Neural progenitor cell (in vitro differentiated cells): ENCODE measurements around the gene HMCN1. TPM values are rescaled to one million over a fixed set of nuclear protein-coding genes. Genes with fewer than 3 reads are reported as not detected.

Experiments
- DNase-seq: peaks from one replicate; pipeline ENCODE4 v3.0.0-alpha.2; 2016; ENCODE audit warnings: low spot score
- H2AFZ ChIP-seq: fragments of 200-600 bp; sonication (generic); replicated peaks from 2 replicates; pipeline ENCODE4 v1.6.1; 2016; ENCODE audit warnings: antibody characterized with exemption
- H3F3A ChIP-seq: fragments of 200-600 bp; sonication (generic); 2 replicates; pipeline ENCODE4 v1.6.1; 2016; ENCODE audit warnings: antibody characterized with exemption, low read depth
- H3K27ac ChIP-seq: fragments of 200-600 bp; sonication (generic); 2 replicates; pipeline ENCODE4 v1.5.1; 2016; ENCODE audit warnings: mild to moderate bottlenecking
- H3K27me3 ChIP-seq: fragments of 200-600 bp; sonication (generic); 2 replicates; pipeline ENCODE4 v1.6.1; 2016; ENCODE audit warnings: mild to moderate bottlenecking, moderate library complexity
- H3K36me3 ChIP-seq: fragments of 200-600 bp; sonication (generic); 2 replicates; pipeline ENCODE4 v1.5.1; 2016
- H3K4me1 ChIP-seq: fragments of 200-600 bp; sonication (generic); 2 replicates; pipeline ENCODE4 v1.6.1; 2016; ENCODE audit warnings: mixed run types
- H3K4me2 ChIP-seq: fragments of 200-600 bp; sonication (generic); 2 replicates; pipeline ENCODE4 v1.6.1; 2016
- H3K4me3 ChIP-seq: fragments of 200-600 bp; sonication (generic); 2 replicates; pipeline ENCODE4 v1.5.1; 2016
- H3K79me2 ChIP-seq: fragments of 200-600 bp; sonication (generic); 2 replicates; pipeline ENCODE4 v1.6.1; 2016; ENCODE audit warnings: low read depth
- H3K9ac ChIP-seq: fragments of 200-600 bp; sonication (generic); 2 replicates; pipeline ENCODE4 v1.6.1; 2016
- H3K9me3 ChIP-seq: fragments of 200-600 bp; sonication (generic); 2 replicates; pipeline ENCODE4 v1.5.1; 2016; ENCODE audit warnings: low read depth
- H4K20me1 ChIP-seq: fragments of 200-600 bp; sonication (generic); 2 replicates; pipeline ENCODE4 v1.6.1; 2016; ENCODE audit warnings: low read depth
- H3K27ac Mint-ChIP-seq: 3 replicates; pipeline ENCODE4 v1.8.0; 2021; ENCODE audit warnings: mixed read lengths
- H3K27me3 Mint-ChIP-seq: 2 replicates; pipeline ENCODE4 v1.8.0; 2022; ENCODE audit warnings: low read depth, mild to moderate bottlenecking, inconsistent platforms, moderate library complexity, mixed read lengths; ENCODE audit not compliant: insufficient read depth
- H3K36me3 Mint-ChIP-seq: 3 replicates; pipeline ENCODE4 v1.8.0; 2021; ENCODE audit warnings: mixed read lengths
- H3K4me1 Mint-ChIP-seq: 3 replicates; pipeline ENCODE4 v1.8.0; 2021; ENCODE audit warnings: mixed read lengths
- H3K4me3 Mint-ChIP-seq: 3 replicates; pipeline ENCODE4 v1.8.0; 2021; ENCODE audit warnings: mild to moderate bottlenecking, moderate library complexity, mixed read lengths
- H3K9me3 Mint-ChIP-seq: 3 replicates; pipeline ENCODE4 v1.8.0; 2020; ENCODE audit warnings: mixed read lengths
- EZH2 ChIP-seq: fragments of 200-600 bp; sonication (generic); IDR thresholded peaks from 2 replicates; pipeline ENCODE4 v1.6.1; 2017; ENCODE audit warnings: antibody characterized with exemption, mild to moderate bottlenecking, moderate library complexity
- EZH2phosphoT487 ChIP-seq: fragments of 200-600 bp; sonication (generic); IDR thresholded peaks from 2 replicates; pipeline ENCODE4 v1.6.1; 2017; ENCODE audit warnings: antibody characterized with exemption
- total RNA-seq: library from RNA; depleted of rRNA; stranded (reverse); fragments of >200 nt; gene quantifications from 2 replicates; pipeline ENCODE4 v1.2.3, GENCODE V29; 2015; ENCODE audit warnings: low replicate concordance
- TF ChIP-seq, protein P1 (sequence below): fragments of 200-600 bp; sonication (generic); IDR thresholded peaks from 2 replicates; pipeline ENCODE4 v1.5.1; 2017; ENCODE audit warnings: antibody characterized with exemption, mild to moderate bottlenecking

HMCN1 gene
- total RNA-seq, 1 donor from 2014 or later, result 26.4 TPM

DNA sequence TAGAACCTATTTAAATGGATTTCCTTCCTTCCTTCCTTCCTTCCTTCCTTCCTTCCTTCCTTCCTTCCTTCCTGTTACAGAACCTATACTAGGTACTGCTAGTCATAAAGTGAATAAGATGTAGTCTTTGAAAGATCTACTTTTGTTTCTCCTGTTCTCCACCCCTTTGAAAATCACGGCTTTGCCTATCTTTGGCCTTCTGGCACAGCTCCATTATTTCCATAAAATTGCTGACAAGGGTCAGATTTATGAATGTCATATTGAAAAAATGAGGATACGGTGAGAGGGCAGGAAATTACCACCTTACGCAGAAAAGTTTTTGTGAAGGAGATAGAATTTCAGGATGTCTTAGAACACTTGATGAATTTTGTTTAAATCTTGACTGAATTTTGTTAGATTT is 18.1 kb upstream of the HMCN1 start:
- no peaks in the 10 kb centered on the region for H3K9me3 ChIP-seq
- Mint-ChIP-seq H3K4me3 (no peak overlapping the region), H3K36me3 (no peaks in the 10 kb centered on the region), H3K4me1 (no peaks in the 10 kb centered on the region), H3K27ac (no peak overlapping the region), H3K27me3 (no peaks in the 10 kb centered on the region), H3K9me3 (no peaks in the 10 kb centered on the region)
- H3K9ac ChIP-seq, result no peak overlapping the region
- H4K20me1 ChIP-seq, result no peaks in the 10 kb centered on the region
- H3K27ac ChIP-seq, result no peak overlapping the region
- H3K27me3 ChIP-seq, result no peaks in the 10 kb centered on the region
- TF ChIP-seq, protein P1, sequence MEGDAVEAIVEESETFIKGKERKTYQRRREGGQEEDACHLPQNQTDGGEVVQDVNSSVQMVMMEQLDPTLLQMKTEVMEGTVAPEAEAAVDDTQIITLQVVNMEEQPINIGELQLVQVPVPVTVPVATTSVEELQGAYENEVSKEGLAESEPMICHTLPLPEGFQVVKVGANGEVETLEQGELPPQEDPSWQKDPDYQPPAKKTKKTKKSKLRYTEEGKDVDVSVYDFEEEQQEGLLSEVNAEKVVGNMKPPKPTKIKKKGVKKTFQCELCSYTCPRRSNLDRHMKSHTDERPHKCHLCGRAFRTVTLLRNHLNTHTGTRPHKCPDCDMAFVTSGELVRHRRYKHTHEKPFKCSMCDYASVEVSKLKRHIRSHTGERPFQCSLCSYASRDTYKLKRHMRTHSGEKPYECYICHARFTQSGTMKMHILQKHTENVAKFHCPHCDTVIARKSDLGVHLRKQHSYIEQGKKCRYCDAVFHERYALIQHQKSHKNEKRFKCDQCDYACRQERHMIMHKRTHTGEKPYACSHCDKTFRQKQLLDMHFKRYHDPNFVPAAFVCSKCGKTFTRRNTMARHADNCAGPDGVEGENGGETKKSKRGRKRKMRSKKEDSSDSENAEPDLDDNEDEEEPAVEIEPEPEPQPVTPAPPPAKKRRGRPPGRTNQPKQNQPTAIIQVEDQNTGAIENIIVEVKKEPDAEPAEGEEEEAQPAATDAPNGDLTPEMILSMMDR, result no peak
- TF ChIP-seq EZH2, result no peak
- TF ChIP-seq EZH2phosphoT487, result no peak
- H3K4me2 ChIP-seq, result no peak overlapping the region
- H3K4me1 ChIP-seq, result no peaks in the 10 kb centered on the region
- H2AFZ ChIP-seq, result no peak overlapping the region
- DNase-seq, result no peak
- H3K79me2 ChIP-seq, result no peaks in the 10 kb centered on the region
- no peaks in the 10 kb centered on the region for H3F3A ChIP-seq
- no peaks in the 10 kb centered on the region for H3K36me3 ChIP-seq
- no peak overlapping the region for H3K4me3 ChIP-seq

DNA sequence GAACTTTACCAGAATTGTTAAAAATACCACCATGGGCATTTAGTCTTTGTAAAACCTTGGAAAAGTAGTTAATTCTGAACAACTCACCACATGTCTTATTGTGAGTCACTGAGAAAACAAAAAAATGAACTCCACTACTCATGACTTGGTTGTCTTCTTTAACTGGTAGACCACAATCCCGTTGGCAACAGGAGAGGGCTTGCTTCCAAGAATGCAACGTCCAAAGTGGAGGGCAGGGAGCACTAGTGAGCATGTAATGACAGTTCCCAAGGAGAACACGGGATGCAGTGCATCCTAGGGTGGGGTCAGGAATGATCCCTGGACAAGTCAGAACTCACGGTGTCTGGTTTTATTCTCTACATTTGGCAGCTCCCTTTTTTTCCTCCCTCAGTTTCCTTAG is 15.2 kb upstream of the HMCN1 start:
- Histone ChIP-seq H3F3A (no peaks in the 10 kb centered on the region), H3K4me1 (no peaks in the 10 kb centered on the region), H3K27me3 (no peaks in the 10 kb centered on the region), H3K79me2 (no peaks in the 10 kb centered on the region), H3K4me2 (no peak overlapping the region), H3K27ac (no peak overlapping the region), H3K4me3 (no peak overlapping the region), H3K9me3 (no peaks in the 10 kb centered on the region), H3K9ac (no peak overlapping the region), H4K20me1 (no peaks in the 10 kb centered on the region), H2AFZ (no peak overlapping the region), H3K36me3 (no peaks in the 10 kb centered on the region)
- H3K4me1 Mint-ChIP-seq, result no peaks in the 10 kb centered on the region
- no peaks in the 10 kb centered on the region for H3K36me3 Mint-ChIP-seq
- no peak overlapping the region for H3K27ac Mint-ChIP-seq
- DNase-seq, result peak; percentile 55
- no peak overlapping the region for H3K4me3 Mint-ChIP-seq
- no peaks in the 10 kb centered on the region for H3K27me3 Mint-ChIP-seq
- TF ChIP-seq, protein P1, result peak; percentile 40
- no peak for TF ChIP-seq EZH2
- no peak for TF ChIP-seq EZH2phosphoT487
- no peaks in the 10 kb centered on the region for H3K9me3 Mint-ChIP-seq

DNA sequence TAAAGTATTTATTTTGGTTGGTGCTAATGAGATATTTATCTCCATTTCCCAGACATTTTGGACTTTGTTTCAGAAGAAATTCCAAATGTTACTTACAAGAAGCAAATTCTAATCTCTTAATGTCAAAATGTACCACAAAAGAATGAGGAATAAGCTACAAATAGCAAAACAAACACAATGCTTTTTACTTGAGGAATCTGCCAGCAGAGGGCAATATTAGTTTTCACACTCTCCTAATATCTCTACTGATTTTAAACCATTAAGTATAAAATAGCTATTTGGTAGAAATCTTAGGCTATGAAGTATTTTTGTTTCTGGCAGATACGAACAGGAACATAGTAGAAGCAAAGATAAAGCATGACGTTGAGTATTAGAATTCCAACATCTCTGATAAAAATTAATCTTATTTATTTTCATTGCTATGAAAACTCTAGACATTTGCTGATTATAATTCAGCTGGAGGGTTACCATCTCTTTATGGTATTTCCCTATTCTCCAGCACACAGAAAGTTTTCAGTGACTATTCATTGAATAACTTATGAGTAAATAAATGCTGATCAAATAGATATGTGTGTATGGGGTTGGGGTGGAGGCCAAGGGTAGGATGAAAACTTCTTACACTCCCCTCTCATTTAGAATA is 13.4 kb upstream of the HMCN1 start:
- peak; percentile 22 for DNase-seq
- no peaks in the 10 kb centered on the region for H3F3A ChIP-seq
- H3K4me2 ChIP-seq, result no peak overlapping the region
- H3K27me3 ChIP-seq, result no peaks in the 10 kb centered on the region
- no peak overlapping the region for H2AFZ ChIP-seq
- no peak overlapping the region for H3K9ac ChIP-seq
- no peaks in the 10 kb centered on the region for H3K9me3 Mint-ChIP-seq
- H3K79me2 ChIP-seq, result no peaks in the 10 kb centered on the region
- no peaks in the 10 kb centered on the region for H3K4me1 Mint-ChIP-seq
- H4K20me1 ChIP-seq, result no peaks in the 10 kb centered on the region
- H3K9me3 ChIP-seq, result no peaks in the 10 kb centered on the region
- no peaks in the 10 kb centered on the region for H3K36me3 ChIP-seq
- TF ChIP-seq, protein P1, result peak; percentile 63
- TF ChIP-seq EZH2, result no peak
- TF ChIP-seq EZH2phosphoT487, result no peak
- no peaks in the 10 kb centered on the region for H3K4me1 ChIP-seq
- no peak overlapping the region for H3K27ac Mint-ChIP-seq
- no peak overlapping the region for H3K4me3 ChIP-seq
- no peak overlapping the region for H3K27ac ChIP-seq
- no peak overlapping the region for H3K4me3 Mint-ChIP-seq
- H3K27me3 Mint-ChIP-seq, result no peaks in the 10 kb centered on the region
- H3K36me3 Mint-ChIP-seq, result no peaks in the 10 kb centered on the region
